HG03139 (cell line): ENCODE measurements around the gene UBR4.

Source experiments
- ATAC-seq: cut with Tn5 transposase; IDR thresholded peaks from one replicate; pipeline ENCODE4 v1.9.1; 2021; ENCODE audit not compliant: unreplicated experiment

UBR4 gene

DNA sequence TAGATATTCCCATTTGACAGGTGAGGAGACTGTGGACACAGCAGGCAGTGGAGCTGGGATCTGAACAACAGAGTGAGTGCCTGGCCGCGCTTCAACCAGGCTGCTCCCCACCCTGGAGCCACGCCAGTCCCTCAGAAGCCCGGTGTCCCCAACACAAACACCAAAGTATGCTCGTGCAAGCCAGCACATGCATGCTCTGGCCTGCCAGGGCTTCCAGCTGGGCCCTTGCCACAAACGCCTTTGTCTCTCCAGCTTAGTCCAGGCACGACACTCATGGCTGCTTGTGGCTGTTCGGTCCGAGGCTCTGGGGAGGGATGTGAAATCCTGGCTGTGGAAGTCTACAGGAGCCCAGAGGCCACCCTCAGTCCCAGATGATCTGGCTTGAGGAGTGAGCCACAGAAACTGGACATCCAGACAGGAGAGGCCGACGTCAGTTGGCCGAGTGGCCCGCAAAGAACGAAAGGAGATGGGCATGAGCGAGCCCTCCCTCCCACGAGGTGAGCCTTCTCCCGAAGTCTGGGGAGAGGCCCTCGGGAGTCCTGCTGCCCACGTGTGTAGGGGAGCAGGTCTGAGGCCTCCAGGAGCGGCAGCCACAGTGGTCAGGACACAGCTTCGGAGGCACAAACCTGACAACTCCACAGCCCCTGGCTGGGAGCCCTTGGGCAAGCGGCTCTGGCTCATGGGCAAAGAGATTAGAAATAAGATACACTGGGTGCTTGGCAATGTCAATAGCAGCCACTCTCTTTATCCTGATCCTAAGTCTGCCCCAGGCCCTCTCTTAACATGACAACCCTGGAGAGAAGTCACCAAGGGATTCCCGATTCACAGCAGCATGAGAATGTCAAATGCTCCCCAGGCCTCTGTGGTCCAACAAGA is 136.5 kb downstream of the UBR4 start:
- no peak for ATAC-seq

DNA sequence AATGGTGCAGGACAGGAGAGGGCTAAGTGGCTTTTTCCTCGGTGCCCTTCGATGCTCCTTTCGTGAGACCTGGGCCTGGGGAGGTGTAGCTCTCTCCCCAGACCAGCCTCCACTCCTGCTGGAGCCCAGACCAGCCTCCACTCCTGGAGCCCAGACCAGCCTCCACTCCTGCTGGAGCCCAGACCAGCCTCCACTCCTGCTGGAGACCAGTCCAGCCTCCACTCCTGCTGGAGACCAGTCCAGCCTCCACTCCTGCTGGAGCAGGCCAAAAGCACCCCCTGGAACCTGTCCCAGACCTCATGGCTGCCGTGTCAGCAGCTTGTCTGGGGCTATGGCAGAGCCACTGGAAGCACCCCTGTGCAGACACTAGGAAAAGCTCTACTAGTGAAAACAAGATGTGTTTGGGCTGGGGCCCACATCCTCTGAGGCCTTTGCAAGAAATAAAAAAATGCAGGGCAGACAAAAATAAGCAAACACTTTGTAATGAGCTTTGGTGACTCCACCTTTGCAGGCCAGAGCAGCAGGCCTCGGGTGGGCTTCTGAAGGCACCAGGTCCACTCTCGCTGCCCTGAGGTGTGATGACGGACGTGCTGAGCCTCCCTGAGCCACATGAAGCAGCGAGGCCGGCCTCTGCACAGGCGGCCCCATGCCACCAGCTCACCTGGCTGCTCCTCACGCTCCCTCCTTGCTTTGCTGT is 137.6 kb downstream of the UBR4 start:
- no peak for ATAC-seq

DNA sequence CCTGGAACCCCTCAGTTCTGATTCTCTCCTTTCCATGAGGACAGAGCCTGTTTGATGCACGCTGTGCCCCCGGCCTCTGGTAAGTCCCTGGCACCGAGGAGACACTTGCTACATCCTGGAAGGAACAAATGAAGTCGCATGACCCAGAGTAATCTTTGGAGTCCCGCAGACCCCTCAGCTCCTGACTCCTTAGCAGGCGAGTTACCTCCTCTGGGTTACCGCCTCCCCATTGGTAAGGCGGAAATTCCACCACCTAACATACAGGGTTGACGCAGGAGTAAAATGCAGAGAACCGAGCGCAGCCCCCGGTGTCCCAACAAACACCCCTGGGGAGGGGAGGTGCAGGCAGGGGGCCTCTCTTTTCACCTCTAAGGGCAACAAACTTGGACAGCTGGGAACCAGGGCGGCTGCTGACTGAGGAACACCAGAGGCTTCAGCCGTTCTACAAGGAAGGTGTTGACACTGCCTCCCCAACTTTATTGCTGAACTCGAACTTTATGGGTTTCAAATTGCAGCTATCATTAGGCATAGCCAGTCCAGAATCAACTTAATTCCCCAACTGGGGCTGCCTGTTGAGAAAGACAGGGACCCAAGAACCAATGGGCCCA is 138.3 kb downstream of the UBR4 start:
- no peak for ATAC-seq

DNA sequence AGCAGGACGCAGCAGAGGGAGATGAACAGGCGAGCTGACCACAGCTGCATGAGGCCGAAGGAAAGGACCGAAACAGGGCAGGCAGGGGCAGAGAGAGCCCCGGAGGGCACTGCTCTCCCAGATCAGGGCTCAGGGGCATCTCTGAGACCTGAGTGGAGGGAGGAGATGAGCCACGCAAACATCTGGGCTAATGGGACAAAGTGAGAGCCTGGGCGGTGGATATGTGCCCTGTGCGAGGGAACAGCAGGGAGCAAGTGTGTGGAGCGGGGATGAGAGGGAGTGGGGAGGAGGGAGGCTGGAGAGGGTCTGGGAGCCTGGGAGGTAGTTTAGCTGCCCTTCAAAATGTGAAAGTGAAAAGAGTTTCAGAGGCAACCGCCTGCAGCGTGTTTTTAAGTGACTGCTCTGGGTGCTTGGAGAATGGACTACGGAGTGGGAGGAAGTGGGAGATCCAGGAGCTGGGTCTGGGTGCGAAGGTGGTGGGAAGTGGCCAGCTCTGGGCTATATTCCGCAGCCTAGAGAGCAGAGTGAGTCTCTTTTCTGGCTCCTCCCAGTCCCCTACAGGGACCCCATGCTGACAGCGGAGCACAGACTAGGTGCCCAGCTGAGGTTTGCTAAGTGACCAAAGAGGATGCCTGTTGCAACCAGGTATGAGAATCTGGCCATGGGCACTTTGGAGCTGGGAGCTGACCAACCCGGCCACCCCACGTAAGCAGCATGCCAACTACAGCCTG is 139.0 kb downstream of the UBR4 start:
- no peak for ATAC-seq

DNA sequence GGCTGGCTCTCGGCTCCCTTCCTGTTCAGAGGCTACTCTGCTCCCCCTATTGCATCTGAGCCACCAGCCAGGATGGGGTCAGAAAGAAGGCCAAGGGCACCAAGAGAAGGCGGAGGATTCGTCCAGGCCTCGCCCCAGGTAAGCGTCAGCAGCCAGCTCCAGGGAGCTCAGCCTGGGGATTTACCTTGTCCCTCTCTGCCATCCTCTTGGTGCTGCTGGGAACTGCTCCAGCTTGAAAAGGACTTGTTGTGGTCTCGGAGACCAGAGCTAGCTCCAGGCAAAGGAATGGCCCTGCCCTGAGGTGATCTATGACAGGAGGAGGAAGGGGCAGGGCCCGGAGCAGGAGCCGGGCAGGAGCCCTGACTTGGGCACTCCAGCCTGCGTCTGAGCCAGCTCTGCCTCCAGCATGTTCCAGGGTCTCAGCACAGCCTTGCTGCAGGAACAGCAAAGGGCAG is 139.8 kb downstream of the UBR4 start:
- ATAC-seq = no peak

DNA sequence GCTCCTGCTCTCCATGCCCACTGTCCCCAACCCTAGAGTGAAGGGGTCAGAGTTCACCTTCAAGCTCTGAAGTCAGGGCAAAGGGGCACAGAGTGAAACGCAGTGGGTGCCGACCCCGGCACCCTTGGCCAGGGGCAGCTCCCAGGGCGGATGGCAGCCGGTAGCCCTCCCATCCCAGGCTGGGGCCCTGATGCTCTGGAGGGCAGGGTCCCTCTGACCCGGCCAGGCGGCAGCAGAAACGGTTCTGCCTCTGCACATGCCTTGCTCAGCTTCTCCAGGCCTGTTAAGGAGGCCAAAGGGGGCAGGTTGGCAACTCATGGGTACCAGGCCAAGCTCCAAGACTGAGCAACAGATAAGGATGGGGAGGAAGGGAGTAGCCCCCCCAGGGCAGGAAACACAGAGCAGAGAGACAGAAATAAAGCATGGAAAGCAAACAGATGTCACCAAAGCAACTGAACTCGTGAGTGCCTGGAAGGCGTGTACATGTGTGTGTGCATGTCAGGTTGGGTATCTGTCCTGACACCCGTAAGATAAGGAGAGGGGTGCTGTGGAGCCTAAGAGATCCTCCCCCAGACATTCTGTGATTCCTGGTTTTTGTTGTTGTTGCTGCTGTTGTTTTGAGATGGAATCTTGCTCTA is 141.3 kb downstream of the UBR4 start:
- ATAC-seq = no peak

DNA sequence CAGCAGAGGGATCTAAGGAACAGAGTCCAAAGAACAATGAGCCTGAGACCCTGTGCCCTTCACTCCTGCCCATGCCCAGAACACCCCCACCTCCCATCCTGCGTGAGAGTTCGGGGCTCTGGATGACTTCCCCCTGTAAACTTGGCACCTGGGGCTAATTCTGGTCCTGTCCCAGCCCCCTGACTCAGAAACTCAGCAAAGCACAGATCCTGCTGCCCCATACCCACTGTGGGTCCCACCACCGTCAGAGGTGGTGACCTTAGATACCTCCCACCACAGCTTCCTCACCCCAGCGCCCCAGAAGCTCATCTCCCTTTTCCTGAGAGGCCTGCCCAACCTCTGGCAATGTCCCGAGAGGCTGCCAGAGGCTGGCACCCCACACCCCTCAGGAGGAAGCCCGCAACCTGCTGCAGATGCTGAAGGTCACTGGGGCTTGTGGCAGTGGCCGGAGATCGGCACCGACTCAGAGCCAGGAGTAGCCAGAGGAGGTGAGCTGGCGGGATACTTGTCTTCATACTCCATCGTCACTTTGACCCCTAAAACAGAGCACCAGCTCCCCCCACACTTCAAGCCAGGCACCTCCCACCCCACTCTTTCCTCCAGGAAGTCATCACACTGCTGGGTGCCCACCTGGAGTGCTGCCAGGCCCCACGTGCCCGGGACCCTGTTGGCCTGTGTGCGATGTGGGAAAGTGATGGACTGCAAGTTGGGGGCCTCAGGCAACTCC is 142.0 kb downstream of the UBR4 start:
- no peak for ATAC-seq

DNA sequence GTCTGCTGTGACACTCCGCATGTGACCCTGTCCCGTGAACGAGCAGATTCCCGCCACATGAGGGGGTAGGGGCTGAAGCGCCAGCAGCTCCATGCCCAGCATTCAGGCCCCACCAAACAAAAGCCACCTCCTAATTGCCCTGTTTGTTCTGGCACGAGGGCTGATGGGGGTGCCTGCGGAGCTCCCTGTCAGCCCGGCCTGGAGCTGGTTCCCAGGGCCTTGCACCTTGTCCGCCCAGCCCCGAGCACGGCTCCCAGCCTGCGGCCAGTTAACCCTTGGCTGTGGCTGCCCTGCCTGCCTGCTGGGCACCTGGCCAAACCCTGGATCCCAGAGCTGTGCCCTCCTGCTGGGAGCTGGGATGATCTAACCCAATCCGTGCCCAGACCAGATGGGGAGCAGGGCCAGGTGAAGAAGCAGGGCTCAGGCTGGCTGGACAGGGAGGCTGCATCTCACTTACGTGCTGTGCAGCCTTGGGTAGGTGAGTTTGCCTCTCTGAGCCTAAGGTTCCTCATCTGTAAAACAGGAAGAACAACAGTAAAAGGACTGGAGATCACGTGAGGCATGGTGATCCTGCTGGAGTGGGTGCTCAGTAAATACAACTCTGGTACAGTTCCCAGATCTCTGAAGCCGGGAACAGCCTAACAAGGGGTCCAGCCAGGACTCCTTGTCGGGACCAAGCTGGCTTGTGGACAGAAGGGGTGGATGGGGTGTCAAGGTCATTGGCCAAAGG is 142.7 kb downstream of the UBR4 start:
- no peak for ATAC-seq

DNA sequence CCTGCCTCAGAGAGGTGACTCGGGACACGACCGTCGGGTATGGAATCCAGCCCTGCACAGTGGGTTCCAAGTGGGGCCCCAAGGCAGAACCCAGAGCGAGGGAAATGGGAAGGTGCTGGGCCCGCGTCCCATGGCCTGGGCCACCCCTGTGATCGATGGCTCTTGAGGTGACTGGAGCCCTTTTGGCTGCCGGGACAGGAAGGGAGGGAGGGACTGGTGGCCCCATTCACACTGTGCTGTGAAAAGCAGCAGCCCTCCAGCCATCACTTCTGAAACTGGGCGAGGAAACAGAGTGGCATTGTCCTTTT is 143.2 kb downstream of the UBR4 start:
- ATAC-seq = no peak

DNA sequence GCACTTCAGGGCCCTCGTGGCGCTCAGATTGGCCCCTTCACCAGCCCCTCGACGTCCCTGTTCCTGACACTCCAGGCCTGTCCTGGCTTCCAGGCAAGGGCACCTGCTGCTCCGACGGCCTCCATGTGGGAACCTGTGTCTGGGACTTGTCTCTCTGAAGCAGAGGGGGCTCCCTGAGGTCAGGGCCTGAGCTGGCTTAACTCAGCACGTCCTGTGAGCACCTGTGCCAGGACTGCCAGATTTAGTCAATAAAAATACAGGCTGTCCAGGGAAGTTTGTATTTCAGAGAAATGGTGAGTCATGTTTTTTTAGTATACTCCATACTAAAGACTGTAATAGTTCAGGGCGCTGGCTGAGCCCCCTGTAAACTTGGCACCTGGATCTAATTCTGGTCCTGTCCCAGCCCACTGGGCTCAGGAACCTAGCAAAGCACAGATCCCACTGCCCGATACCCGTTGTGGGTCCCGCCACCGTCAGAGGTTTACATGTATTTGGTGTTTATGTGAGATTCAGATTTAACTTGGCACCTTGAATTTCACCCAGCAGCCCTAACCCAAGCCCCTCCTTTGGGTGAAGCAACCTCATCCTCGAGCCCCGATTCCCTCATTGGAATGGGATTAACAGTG is 143.7 kb downstream of the UBR4 start:
- no peak for ATAC-seq

DNA sequence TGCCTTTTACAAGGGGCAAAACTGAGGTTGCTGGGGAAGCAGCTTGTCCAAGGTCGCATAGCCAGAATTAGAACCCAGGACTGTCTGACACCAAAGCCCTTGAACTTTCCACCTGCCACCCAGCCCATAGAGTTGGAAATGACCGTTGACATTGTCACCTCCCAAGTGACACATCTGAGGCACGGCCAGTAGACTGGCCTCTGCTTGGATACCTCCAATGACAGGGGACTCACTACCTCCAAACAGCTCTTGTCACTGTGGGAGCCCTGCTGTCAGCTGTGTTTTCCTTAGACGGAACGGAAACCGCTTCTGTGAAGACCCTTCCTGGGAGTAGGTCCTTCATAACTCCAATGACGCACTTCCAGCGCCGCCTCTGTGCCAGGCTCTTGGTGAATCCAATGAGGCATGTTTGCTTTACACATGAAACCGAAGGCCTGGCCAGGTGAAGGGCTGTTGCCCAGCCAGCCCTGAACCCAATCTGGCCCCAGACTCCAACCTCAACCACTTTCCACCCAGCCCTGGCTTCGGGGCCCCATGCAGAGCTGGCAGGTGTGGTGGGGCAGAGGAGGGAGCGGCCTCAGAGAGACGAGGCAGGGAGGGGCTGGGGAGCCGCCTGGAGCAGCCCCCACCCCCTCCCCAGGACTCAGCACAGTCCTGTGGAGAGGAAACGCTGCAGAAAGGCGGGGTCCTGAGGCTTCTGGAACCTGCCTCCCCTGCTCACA is 144.4 kb downstream of the UBR4 start:
- no peak for ATAC-seq

DNA sequence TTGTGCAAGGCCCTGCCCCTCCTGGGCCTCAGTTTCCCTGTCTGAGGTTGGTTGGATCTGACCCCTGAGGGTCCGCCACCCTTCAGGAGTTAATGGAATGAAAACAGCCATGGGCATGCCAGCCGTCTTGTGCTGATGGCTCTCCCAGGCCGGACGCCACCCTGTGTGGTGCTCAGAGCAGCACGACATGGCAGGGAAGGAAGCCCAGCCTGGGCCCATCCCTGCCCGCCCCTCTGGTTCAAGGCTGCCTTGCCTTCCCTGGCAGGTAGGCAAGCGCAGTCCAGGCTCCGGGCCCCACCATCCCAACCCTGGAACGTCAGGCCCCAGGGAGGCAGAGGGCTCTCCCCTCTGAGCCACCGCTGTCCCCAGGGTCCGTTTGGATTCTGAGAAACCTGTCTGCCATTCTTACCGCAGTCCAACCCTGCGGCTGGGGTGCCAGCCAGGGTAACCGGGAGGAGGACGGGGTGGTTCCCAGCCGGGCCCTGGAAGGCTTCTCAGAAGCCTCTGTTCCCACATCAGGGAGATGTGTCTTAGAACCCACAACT is 145.1 kb downstream of the UBR4 start:
- ATAC-seq = no peak

DNA sequence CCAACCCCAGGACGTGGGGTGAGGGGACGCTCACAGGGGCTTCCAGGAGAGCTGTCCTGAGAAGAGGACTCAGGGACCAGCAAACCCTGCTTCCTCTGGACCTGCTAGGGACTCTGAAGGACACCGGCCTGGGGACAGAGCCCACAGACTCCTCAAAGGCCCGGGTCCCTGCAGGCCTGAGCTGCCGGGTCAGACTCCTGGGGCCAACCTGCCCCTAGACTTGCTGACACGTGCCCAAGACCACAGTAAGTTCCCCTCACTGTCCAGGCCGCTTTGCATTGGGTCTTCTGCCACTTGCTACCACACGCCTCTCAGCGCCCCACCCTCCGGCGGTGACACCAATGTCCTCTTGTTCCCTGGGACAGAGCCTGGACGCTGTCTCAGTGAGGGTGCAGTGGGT is 146.9 kb downstream of the UBR4 start:
- ATAC-seq = no peak

DNA sequence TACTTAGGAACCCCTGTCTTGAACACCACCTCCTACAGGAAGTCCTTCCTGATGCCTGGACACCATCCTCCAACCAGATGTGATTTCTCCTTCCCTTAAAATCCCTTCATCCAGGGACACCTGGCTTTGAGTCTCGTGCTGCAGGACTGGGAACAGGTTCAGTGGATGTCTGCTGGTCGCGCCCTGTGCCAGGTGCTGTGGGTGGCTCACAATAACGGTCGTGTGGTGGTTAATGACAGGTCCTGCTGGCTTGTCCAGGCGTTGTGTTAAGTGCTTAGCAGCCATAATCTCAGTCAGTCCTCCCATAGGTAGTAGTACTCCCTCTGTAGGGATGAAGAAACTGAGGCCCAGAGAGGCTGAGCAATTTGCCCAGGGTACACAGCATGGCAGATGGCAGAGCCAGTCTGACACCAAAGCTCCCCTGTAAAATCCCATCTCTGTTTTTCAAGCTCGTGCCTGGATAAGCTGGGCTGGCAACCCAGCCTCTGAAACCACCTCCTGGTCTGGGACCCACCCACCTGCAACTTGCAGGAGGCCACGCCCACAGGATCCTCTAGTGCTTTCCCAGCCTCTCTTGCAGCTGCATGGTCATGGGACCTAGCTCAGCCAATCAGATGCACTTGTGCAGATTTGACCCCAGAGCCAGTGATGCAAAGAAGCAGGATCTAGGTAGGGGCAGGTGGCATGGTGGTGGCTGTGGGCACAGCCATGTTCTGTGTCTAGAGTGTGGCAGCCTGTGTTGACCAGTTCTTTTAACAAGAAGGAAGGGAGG is 147.6 kb downstream of the UBR4 start:
- ATAC-seq = no peak

DNA sequence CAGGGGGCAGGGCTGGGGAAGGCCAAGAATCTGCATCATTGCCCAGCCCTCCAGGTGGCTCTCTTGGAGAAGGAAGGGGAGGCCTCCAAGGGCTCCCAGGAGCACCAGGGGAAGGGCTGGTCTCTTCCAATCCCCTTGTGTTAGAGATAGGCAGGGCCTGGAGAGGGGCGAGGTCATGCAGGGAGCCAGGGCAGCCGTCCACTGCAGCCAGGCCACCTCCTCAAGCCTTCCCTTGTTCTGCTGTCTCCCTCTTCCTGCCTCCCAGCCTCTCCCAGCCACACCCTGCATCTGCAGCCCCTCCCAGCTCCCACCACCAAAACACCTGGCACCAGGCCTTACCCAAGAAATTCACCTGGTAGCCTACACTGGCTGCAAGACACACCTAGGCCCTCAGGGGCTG is 148.3 kb downstream of the UBR4 start:
- no peak for ATAC-seq

DNA sequence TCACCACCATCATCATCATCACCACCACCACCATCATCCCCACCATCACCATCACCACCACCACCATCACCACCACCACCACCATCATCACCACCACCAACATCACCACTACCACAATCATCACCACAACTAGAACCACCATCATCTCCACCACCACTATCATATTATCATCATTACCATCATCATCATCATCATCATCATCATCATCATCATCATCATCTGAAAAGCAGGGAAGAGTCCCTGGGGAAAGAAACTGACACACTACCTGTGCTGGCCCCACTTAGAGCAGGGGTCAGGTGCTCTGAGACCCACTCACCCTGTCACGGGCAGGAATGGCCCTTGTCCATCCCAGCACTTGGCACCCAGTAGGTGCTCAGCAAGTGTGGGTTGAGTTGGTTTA is 148.7 kb downstream of the UBR4 start:
- no peak for ATAC-seq

DNA sequence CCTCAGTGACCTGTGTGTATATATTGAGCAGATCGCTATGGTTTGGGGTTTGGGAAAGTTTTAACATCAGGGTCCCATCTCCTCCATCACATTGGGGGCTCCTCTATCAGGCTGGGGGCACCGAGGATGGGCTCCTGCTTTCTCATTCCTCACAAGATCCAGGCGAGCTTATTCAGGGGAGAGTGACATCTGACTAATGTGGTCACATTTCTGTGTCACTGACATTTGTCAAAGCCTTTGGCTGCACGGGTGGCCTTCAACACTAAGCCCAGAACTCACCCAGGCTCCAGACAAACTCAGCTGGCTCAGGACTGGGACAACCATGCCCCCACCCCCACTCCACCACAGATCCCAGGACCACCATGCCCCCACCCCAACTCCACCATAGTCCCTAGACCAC is 150.3 kb downstream of the UBR4 start:
- ATAC-seq = no peak

DNA sequence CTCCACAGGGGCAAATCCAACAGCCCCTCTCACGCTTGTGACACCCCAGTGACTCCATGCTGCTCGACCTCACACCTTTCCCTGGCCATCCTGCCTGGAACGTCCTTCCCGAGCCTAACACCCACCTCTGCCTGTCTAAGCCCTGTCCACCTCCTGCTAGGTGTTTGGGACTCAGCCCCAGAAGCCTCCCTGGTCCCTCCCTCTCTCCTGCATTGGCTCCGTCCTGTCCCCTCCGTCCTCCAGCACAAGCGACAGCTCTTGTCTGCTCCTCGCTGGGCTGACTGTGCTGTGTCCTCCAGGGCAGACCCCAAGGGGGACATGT is 151.6 kb downstream of the UBR4 start:
- ATAC-seq = no peak
